HepG2 (cell line): ENCODE measurements around the gene GRB2. TPM values are rescaled to one million over a fixed set of nuclear protein-coding genes. Genes with fewer than 3 reads are reported as not detected.

Experiments
- ATAC-seq: fragments of 200-7000 bp; cut with Tn5 transposase; 3 replicates; pipeline ENCODE4 v1.9.1; 2020; ENCODE audit warnings: mild to moderate bottlenecking, moderate library complexity
- BruUV-seq: library from RNA; stranded (reverse); fragments of 400-500 nt; replicated peaks from 2 replicates; lab custom pipeline; 2021; lab: Mats Ljungman, UMichigan
- CTCF ChIA-PET: fragments of 300-600 bp; formaldehyde crosslinking; extraction: SDS; loops from one replicate; lab custom pipeline; 2021; ENCODE audit warnings: low total read pairs, inconsistent platforms, low intra/inter-chr PET ratio; lab: Yijun Ruan, JAX
- POLR2A ChIA-PET: fragments of 350-600 bp; sonication (Branson Sonifier 250); formaldehyde crosslinking; loops from one replicate; lab custom pipeline; 2020; ENCODE audit warnings: antibody characterized with exemption, inconsistent platforms; lab: Yijun Ruan, JAX
- DNase-seq: peaks from one replicate; pipeline ENCODE4 v3.0.0-alpha.2; 2015; ENCODE audit warnings: low spot score
- FAIRE-seq: peaks from 3 replicates; lab custom pipeline; 2011; peaks lifted over from hg19 to GRCh38; lab: Jason Lieb, UNC
- H2AFZ ChIP-seq: one replicate; pipeline ENCODE4 v1.6.1; 2011; ENCODE audit warnings: low read length, inconsistent platforms
- H3K27ac ChIP-seq: fragments of 300-600 bp; 3 replicates; pipeline ENCODE4 v1.8.0; 2011; ENCODE audit warnings: mixed run types, mild to moderate bottlenecking, mixed read lengths, low read length, inconsistent platforms; ENCODE audit not compliant: insufficient read depth; ENCODE audit errors: extremely low read length
- H3K27me3 ChIP-seq, 2 experiments: fragments of 200-600 bp in 1 of 2; 2 replicates in 1 of 2; 3 replicates in 1 of 2; pipeline versions ENCODE4 v1.6.0 to v1.8.0; 2011; ENCODE audit warnings: low read length in 2 of 2, mild to moderate bottlenecking in 2 of 2, moderate library complexity in 2 of 2, inconsistent platforms in 1 of 2; ENCODE audit not compliant: insufficient read depth in 2 of 2, control insufficient read depth in 1 of 2
- H3K36me3 ChIP-seq, 2 experiments: fragments of 200-600 bp in 1 of 2; replicated peaks in 1 of 2; 2 replicates in 1 of 2; 3 replicates in 1 of 2; pipeline versions ENCODE4 v1.5.1 to v1.8.0; 2011; ENCODE audit warnings: low read length in 2 of 2, inconsistent platforms in 1 of 2; ENCODE audit not compliant: insufficient read depth in 2 of 2, control insufficient read depth in 1 of 2
- H3K4me1 ChIP-seq: 2 replicates; pipeline ENCODE4 v1.5.1; 2012; ENCODE audit warnings: low read length, inconsistent platforms; ENCODE audit not compliant: insufficient read depth
- H3K4me2 ChIP-seq: 2 replicates; pipeline ENCODE4 v1.6.0; 2011; ENCODE audit warnings: low read depth, low read length, inconsistent platforms
- H3K4me3 ChIP-seq, 3 experiments: fragments of 200-600 bp in 1 of 3; sonication (generic), shearing (Covaris generic) in 1 of 3; replicated peaks in 1 of 3; 2 replicates each; pipeline ENCODE4 v1.5.1; 2011 to 2016; ENCODE audit warnings: low read length in 3 of 3, inconsistent platforms in 2 of 3, low read depth in 2 of 3, mild to moderate bottlenecking in 2 of 3, control low read depth in 1 of 3, mixed read lengths in 1 of 3; ENCODE audit not compliant: insufficient read depth in 1 of 3
- H3K79me2 ChIP-seq: one replicate; pipeline ENCODE4 v1.6.1; 2011; ENCODE audit warnings: low read length, inconsistent platforms; ENCODE audit not compliant: insufficient read depth
- H3K9ac ChIP-seq: 2 replicates; pipeline ENCODE4 v1.6.0; 2011; ENCODE audit warnings: mild to moderate bottlenecking, low read depth, low read length, inconsistent platforms; ENCODE audit not compliant: insufficient read depth
- H3K9me3 ChIP-seq: 2 replicates; pipeline ENCODE4 v1.5.1; 2012; ENCODE audit warnings: mild to moderate bottlenecking, low read length
- H4K20me1 ChIP-seq: 2 replicates; pipeline ENCODE4 v1.6.0; 2011; ENCODE audit warnings: inconsistent platforms, mild to moderate bottlenecking, low read length, moderate library complexity; ENCODE audit not compliant: insufficient read depth
- CEBPB ChIP-seq: IDR thresholded peaks from 2 replicates; pipeline ENCODE4 v1.6.1; 2011; ENCODE audit warnings: low read depth, low read length, improper control_type of control experiment, borderline replicate concordance
- CREBL2 ChIP-seq: sonication (generic); formaldehyde crosslinking; IDR thresholded peaks from 2 replicates; pipeline ENCODE4 v1.8.1; 2023; ENCODE audit warnings: missing genetic modification reagents, mild to moderate bottlenecking, borderline replicate concordance
- HBP1 ChIP-seq: IDR thresholded peaks from 2 replicates; pipeline ENCODE4 v1.6.1; 2016; ENCODE audit warnings: low read depth, control low read depth
- HMG20A ChIP-seq: IDR thresholded peaks from 2 replicates; pipeline ENCODE4 v1.6.1; 2016; ENCODE audit warnings: borderline replicate concordance
- KLF16 ChIP-seq, 2 experiments: sonication (generic) in 1 of 2; formaldehyde crosslinking in 1 of 2; IDR thresholded peaks; 2 replicates each; pipeline versions ENCODE4 v1.6.1 to v1.8.0; 2016 to 2023; ENCODE audit warnings: missing genetic modification reagents in 2 of 2, missing compliant biosample characterization in 1 of 2
- MLLT10 ChIP-seq: sonication (generic); formaldehyde crosslinking; IDR thresholded peaks from 2 replicates; pipeline ENCODE4 v1.4.0; 2020; ENCODE audit warnings: missing genetic modification reagents
- MYNN ChIP-seq: sonication (generic); formaldehyde crosslinking; IDR thresholded peaks from 2 replicates; pipeline ENCODE4 v1.4.0; 2020; ENCODE audit warnings: mild to moderate bottlenecking, low read depth, missing genetic modification reagents
- RORA ChIP-seq: sonication (generic); formaldehyde crosslinking; IDR thresholded peaks from 2 replicates; pipeline ENCODE4 v1.5.0; 2020; ENCODE audit warnings: mild to moderate bottlenecking, missing genetic modification reagents, moderate library complexity
- ZNF556 ChIP-seq: sonication (generic); formaldehyde crosslinking; IDR thresholded peaks from 2 replicates; pipeline ENCODE4 v1.4.0; 2020; ENCODE audit warnings: mild to moderate bottlenecking, missing genetic modification reagents, borderline replicate concordance
- ZNF619 ChIP-seq: sonication (generic); formaldehyde crosslinking; IDR thresholded peaks from 2 replicates; pipeline ENCODE4 v1.4.0; 2020; ENCODE audit warnings: mild to moderate bottlenecking, missing genetic modification reagents
- WGBS: methylation state at CpG from one replicate; pipeline ENCODE4 v1.1.6; 2017; ENCODE audit warnings: low lambda C conversion rate; 5-methylcytosine and 5-hydroxymethylcytosine counted together
- in situ Hi-C: cut with HindIII; loops from 2 replicates; pipeline ENCODE4 v1.10.0; 2017; ENCODE audit warnings: low pct_unique_long_range_greater_than_20kb; ENCODE audit not compliant: extremely low pct_ligation_motif_present
- intact Hi-C: fragments of 100-400 bp; cut with micrococcal nuclease; formaldehyde crosslinking; loops from one replicate; pipeline ENCODE4 v1.10.0; 2022; ENCODE audit not compliant: unreplicated experiment
- polyA plus RNA-seq, 8 experiments: library from polyadenylated mRNA; depleted of rRNA in 3 of 8; stranded (reverse) in 7 of 8; unstranded in 1 of 8; fragments of >200 nt; fragmentation: Illumina TruSeq in 4 of 8; extraction: Trizol in 4 of 8; gene quantifications; 2 replicates each; pipeline versions ENCODE4 v1.2.1 to v1.2.3, GENCODE V29; 2011 to 2016; ENCODE audit warnings: low read depth in 4 of 8, missing spikeins in 1 of 8, mixed read lengths in 1 of 8; ENCODE audit not compliant: insufficient read depth in 1 of 8
- total RNA-seq, 5 experiments: library from RNA; depleted of rRNA; stranded (reverse); fragments of >200 nt; fragmentation: Illumina TruSeq; extraction: Trizol; gene quantifications; 2 replicates each; pipeline ENCODE4 v1.2.3, GENCODE V29; 2016; ENCODE audit warnings: low read depth in 1 of 5
- TF ChIP-seq, protein P1 (sequence below): IDR thresholded peaks from 2 replicates; pipeline ENCODE4 v1.6.1; 2016; ENCODE audit warnings: missing biosample characterization, missing genetic modification reagents, low read depth
- TF ChIP-seq, protein P2 (sequence below): sonication (generic); formaldehyde crosslinking; IDR thresholded peaks from 2 replicates; pipeline ENCODE4 v1.4.0; 2020; ENCODE audit warnings: missing genetic modification reagents, mild to moderate bottlenecking, borderline replicate concordance

GRB2 gene
- total and polyA plus RNA-seq, 2 of the 13 experiments (the other 11 are each of a cell fraction or from before 2014, with no cell fraction given), result 84.6 to 92.3 TPM

- 94% methylated on average over 3 of the region's 3 CpGs for WGBS
- POLR2A ChIA-PET, result no interaction called here
- H3K79me2 ChIP-seq, result peaks cover 93% of the 10 kb centered on the region
- CTCF ChIA-PET, result no interaction called here
- H3K4me1 ChIP-seq, result peaks cover 72% of the 10 kb centered on the region
- TF ChIP-seq KLF16 (CRISPR knock-in tag; IDR thresholded peaks at IDR 0.05), result 0 out of 4 replicates have a peak, but pooled peaks of 1 of the 2 experiments have one; percentile 15
- no peak for TF ChIP-seq CEBPB
- DNase-seq, result no peak
- peaks cover 8% of the 10 kb centered on the region for H4K20me1 ChIP-seq
- peaks cover 12 to 42% of the 10 kb centered on the region in 2 experiments for H3K36me3 ChIP-seq
- no peak for ATAC-seq
- H3K27ac ChIP-seq, result no peak overlapping the region
- in situ Hi-C loops (loop anchor here (5.0 kb wide), 1 partner anchor 64 kb away; no protein-coding TSS in a partner anchor), intact Hi-C loops (no loop called here)
- H3K4me3 ChIP-seq, result no peak overlapping the region
- no peak overlapping the region for H3K9ac ChIP-seq
- H2AFZ ChIP-seq, result no peak overlapping the region
- no peak overlapping the region for H3K4me2 ChIP-seq
- no peak for FAIRE-seq
- no peaks in the 10 kb centered on the region for H3K9me3 ChIP-seq
- BruUV-seq, result no TSS peak
- peaks cover 0 to 3% of the 10 kb centered on the region in 2 experiments; a peak in 1 of 5 replicates for H3K27me3 ChIP-seq
These were observed 14.5 kb downstream of the GRB2 start for GRCh38 chr17:75390982-75391381.

DNA sequence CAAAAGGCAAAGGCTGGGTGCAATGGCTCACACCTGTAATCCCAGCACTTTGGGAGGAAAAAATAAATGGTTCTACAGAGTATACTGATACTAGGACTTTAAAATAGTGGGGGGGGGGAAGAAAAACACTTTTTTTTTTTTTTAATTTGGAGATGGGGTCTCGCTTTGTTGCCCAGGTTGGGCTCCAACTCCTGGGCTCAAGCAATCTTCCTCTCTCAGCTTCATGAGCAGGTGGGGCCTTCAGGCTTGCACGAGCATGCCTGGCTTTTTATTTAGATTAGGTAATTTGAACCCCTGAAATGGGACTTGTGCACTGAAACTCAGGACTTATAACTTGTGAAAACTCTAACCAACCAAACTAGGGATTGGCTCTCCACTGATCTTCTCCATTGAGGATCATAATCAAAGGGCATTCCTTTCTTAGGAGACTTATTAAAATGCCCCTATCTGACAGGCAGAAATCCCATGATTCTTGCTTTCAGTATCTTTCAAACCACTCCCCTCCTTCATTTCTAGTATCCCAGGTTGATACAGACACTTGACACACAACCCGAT, 16.9 kb downstream of the GRB2 start:
- no peak for ATAC-seq
- ChIA-PET CTCF (no interaction called here), POLR2A (no interaction called here)
- in situ Hi-C loops (no loop called here), intact Hi-C loops (no loop called here)
- H4K20me1 ChIP-seq, result no peaks in the 10 kb centered on the region
- H2AFZ ChIP-seq, result no peak overlapping the region
- 89% methylated on average over 3 of the region's 3 CpGs for WGBS
- H3K4me3 ChIP-seq, result no peak overlapping the region
- no TSS peak for BruUV-seq
- H3K4me2 ChIP-seq, result no peak overlapping the region
- FAIRE-seq, result no peak
- H3K79me2 ChIP-seq, result peaks cover 93% of the 10 kb centered on the region
- no peak overlapping the region for H3K27ac ChIP-seq
- peaks cover 79% of the 10 kb centered on the region for H3K4me1 ChIP-seq
- no peaks in the 10 kb centered on the region for H3K9me3 ChIP-seq
- no peaks in the 10 kb centered on the region for H3K27me3 ChIP-seq
- no peak overlapping the region for H3K9ac ChIP-seq
- peaks cover 12 to 44% of the 10 kb centered on the region in 2 experiments for H3K36me3 ChIP-seq
- no peak for DNase-seq
- no peak for TF ChIP-seq KLF16 (CRISPR knock-in tag; IDR thresholded peaks at IDR 0.05)
- TF ChIP-seq HBP1 (CRISPR knock-in tag), result no peak
- TF ChIP-seq ZNF556 (CRISPR knock-in tag), result no peak
- no peak for TF ChIP-seq RORA
- TF ChIP-seq CREBL2 (CRISPR knock-in tag), result no peak
- TF ChIP-seq, protein P1, sequence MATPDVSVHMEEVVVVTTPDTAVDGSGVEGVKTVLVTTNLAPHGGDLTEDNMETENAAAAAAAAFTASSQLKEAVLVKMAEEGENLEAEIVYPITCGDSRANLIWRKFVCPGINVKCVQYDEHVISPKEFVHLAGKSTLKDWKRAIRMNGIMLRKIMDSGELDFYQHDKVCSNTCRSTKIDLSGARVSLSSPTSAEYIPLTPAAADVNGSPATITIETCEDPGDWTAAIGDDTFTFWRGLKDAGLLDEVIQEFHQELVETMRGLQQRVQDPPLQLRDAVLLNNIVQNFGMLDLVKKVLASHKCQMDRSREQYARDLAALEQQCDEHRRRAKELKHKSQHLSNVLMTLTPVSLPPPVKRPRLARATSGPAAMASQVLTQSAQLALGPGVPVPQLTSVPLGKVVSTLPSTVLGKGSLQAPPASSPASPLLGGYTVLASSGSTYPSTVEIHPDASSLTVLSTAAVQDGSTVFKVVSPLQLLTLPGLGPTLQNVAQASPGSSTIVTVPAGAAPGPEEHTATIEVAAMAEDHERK (CRISPR knock-in tag), result no peak
- no peak for TF ChIP-seq ZNF619 (CRISPR knock-in tag)
- TF ChIP-seq MLLT10 (CRISPR knock-in tag), result no peak
- TF ChIP-seq, protein P2, sequence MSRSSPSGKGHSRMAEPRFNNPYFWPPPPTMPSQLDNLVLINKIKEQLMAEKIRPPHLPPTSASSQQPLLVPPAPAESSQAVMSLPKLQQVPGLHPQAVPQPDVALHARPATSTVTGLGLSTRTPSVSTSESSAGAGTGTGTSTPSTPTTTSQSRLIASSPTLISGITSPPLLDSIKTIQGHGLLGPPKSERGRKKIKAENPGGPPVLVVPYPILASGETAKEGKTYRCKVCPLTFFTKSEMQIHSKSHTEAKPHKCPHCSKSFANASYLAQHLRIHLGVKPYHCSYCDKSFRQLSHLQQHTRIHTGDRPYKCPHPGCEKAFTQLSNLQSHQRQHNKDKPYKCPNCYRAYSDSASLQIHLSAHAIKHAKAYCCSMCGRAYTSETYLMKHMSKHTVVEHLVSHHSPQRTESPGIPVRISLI (CRISPR knock-in tag), result no peak
- no peak for TF ChIP-seq MYNN
- no peak for TF ChIP-seq HMG20A (CRISPR knock-in tag)
